ENCODE measurements around the gene XCL1.

Gene XCL1

GRCh38 chr1:168603501-168604110 is 27.2 kb downstream of the XCL1 start:
- no peak overlapping the region for H3K9ac ChIP-seq (ENCODE audit: low read depth, low read length)
- H3K9me3 ChIP-seq (ENCODE audit: control insufficient read depth, insufficient read depth, low read length), result no peaks in the 10 kb centered on the region
- no peaks in the 10 kb centered on the region for H3K4me1 ChIP-seq (ENCODE audit: insufficient read depth, low read length)
- no peaks in the 10 kb centered on the region for H3K36me3 ChIP-seq (ENCODE audit: insufficient read depth, low read length)

- H3K9me3 ChIP-seq (ENCODE audit: control insufficient read depth, insufficient read depth, low read length), result no peaks in the 10 kb centered on the region
- no peak overlapping the region for H3K9ac ChIP-seq (ENCODE audit: low read depth, low read length)
- no peaks in the 10 kb centered on the region for H3K4me1 ChIP-seq (ENCODE audit: insufficient read depth, low read length)
- no peaks in the 10 kb centered on the region for H3K36me3 ChIP-seq (ENCODE audit: insufficient read depth, low read length)
These were observed 29.0 kb downstream of the XCL1 start for GRCh38 chr1:168605443-168605842.

GRCh38 chr1:168606096-168606495 is 29.7 kb downstream of the XCL1 start:
- no peaks in the 10 kb centered on the region for H3K36me3 ChIP-seq (ENCODE audit: insufficient read depth, low read length)
- H3K9ac ChIP-seq (ENCODE audit: low read depth, low read length), result no peak overlapping the region
- H3K4me1 ChIP-seq (ENCODE audit: insufficient read depth, low read length), result no peaks in the 10 kb centered on the region
- H3K9me3 ChIP-seq (ENCODE audit: control insufficient read depth, insufficient read depth, low read length), result no peaks in the 10 kb centered on the region

- Histone ChIP-seq H3K36me3 (ENCODE audit: insufficient read depth, low read length) (no peaks in the 10 kb centered on the region), H3K9ac (ENCODE audit: low read depth, low read length) (no peak overlapping the region), H3K9me3 (ENCODE audit: control insufficient read depth, insufficient read depth, low read length) (no peaks in the 10 kb centered on the region), H3K4me1 (ENCODE audit: insufficient read depth, low read length) (no peaks in the 10 kb centered on the region)
These were observed 31.5 kb downstream of the XCL1 start for GRCh38 chr1:168607872-168608428.

GRCh38 chr1:168608796-168609715 is 32.7 kb downstream of the XCL1 start:
- H3K9me3 ChIP-seq (ENCODE audit: control insufficient read depth, insufficient read depth, low read length), result no peaks in the 10 kb centered on the region
- H3K9ac ChIP-seq (ENCODE audit: low read depth, low read length), result peak overlapping the region; percentile 4; the same call in 1 of the 2 replicates
- no peaks in the 10 kb centered on the region for H3K4me1 ChIP-seq (ENCODE audit: insufficient read depth, low read length)
- H3K36me3 ChIP-seq (ENCODE audit: insufficient read depth, low read length), result no peaks in the 10 kb centered on the region

- Histone ChIP-seq H3K9me3 (ENCODE audit: control insufficient read depth, insufficient read depth, low read length) (no peaks in the 10 kb centered on the region), H3K4me1 (ENCODE audit: insufficient read depth, low read length) (no peaks in the 10 kb centered on the region), H3K36me3 (ENCODE audit: insufficient read depth, low read length) (no peaks in the 10 kb centered on the region), H3K9ac (ENCODE audit: low read depth, low read length) (no peak overlapping the region; the same call in 1 of the 2 replicates)
These were observed 33.5 kb downstream of the XCL1 start for GRCh38 chr1:168609741-168610510.

GRCh38 chr1:168613038-168613451 is 36.6 kb downstream of the XCL1 start:
- Histone ChIP-seq H3K36me3 (ENCODE audit: insufficient read depth, low read length) (no peaks in the 10 kb centered on the region), H3K4me1 (ENCODE audit: insufficient read depth, low read length) (no peaks in the 10 kb centered on the region), H3K9ac (ENCODE audit: low read depth, low read length) (no peak overlapping the region)

GRCh38 chr1:168613691-168614231 is 37.4 kb downstream of the XCL1 start:
- Histone ChIP-seq H3K36me3 (ENCODE audit: insufficient read depth, low read length) (no peaks in the 10 kb centered on the region), H3K9ac (ENCODE audit: low read depth, low read length) (no peak overlapping the region), H3K4me1 (ENCODE audit: insufficient read depth, low read length) (no peaks in the 10 kb centered on the region), H3K9me3 (ENCODE audit: control insufficient read depth, insufficient read depth, low read length) (no peaks in the 10 kb centered on the region)

More at GRCh38 chr1:168613038-168613451, 36.6 kb downstream of the XCL1 start:
- no peaks in the 10 kb centered on the region for H3K9me3 ChIP-seq (ENCODE audit: control insufficient read depth, insufficient read depth, low read length)

- Histone ChIP-seq H3K4me1 (ENCODE audit: insufficient read depth, low read length) (no peaks in the 10 kb centered on the region), H3K9ac (ENCODE audit: low read depth, low read length) (no peak overlapping the region), H3K9me3 (ENCODE audit: control insufficient read depth, insufficient read depth, low read length) (no peaks in the 10 kb centered on the region), H3K36me3 (ENCODE audit: insufficient read depth, low read length) (no peaks in the 10 kb centered on the region)
These were observed 37.8 kb downstream of the XCL1 start for GRCh38 chr1:168614235-168614634.

GRCh38 chr1:168615965-168616364 is 39.6 kb downstream of the XCL1 start:
- H3K9me3 ChIP-seq (ENCODE audit: control insufficient read depth, insufficient read depth, low read length), result no peaks in the 10 kb centered on the region
- H3K4me1 ChIP-seq (ENCODE audit: insufficient read depth, low read length), result no peaks in the 10 kb centered on the region
- no peak overlapping the region for H3K9ac ChIP-seq (ENCODE audit: low read depth, low read length)
- no peaks in the 10 kb centered on the region for H3K36me3 ChIP-seq (ENCODE audit: insufficient read depth, low read length)

GRCh38 chr1:168617974-168618750 is 41.8 kb downstream of the XCL1 start:
- Histone ChIP-seq H3K9me3 (ENCODE audit: control insufficient read depth, insufficient read depth, low read length) (no peaks in the 10 kb centered on the region), H3K4me1 (ENCODE audit: insufficient read depth, low read length) (no peaks in the 10 kb centered on the region), H3K9ac (ENCODE audit: low read depth, low read length) (no peak overlapping the region), H3K36me3 (ENCODE audit: insufficient read depth, low read length) (no peaks in the 10 kb centered on the region)

GRCh38 chr1:168618886-168619285 is 42.5 kb downstream of the XCL1 start:
- no peaks in the 10 kb centered on the region for H3K4me1 ChIP-seq (ENCODE audit: insufficient read depth, low read length)
- no peaks in the 10 kb centered on the region for H3K36me3 ChIP-seq (ENCODE audit: insufficient read depth, low read length)
- no peaks in the 10 kb centered on the region for H3K9me3 ChIP-seq (ENCODE audit: control insufficient read depth, insufficient read depth, low read length)
- no peak overlapping the region for H3K9ac ChIP-seq (ENCODE audit: low read depth, low read length)

- H3K9me3 ChIP-seq (ENCODE audit: control insufficient read depth, insufficient read depth, low read length), result no peaks in the 10 kb centered on the region
- H3K4me1 ChIP-seq (ENCODE audit: insufficient read depth, low read length), result no peaks in the 10 kb centered on the region
- H3K9ac ChIP-seq (ENCODE audit: low read depth, low read length), result no peak overlapping the region
- H3K36me3 ChIP-seq (ENCODE audit: insufficient read depth, low read length), result no peaks in the 10 kb centered on the region
These were observed 45.0 kb downstream of the XCL1 start for GRCh38 chr1:168621356-168621755.

Data from ES-I3 (cell line).